ENCODE measurements around the gene ACSF3.

The ACSF3 gene

GRCh38 chr16:89197633-89198416 is 104.2 kb downstream of the ACSF3 start:
- in situ Hi-C loops (cut with HindIII; ENCODE audit: low pct_ligation_motif_present, low pct_unique_long_range_greater_than_20kb, low sequenced_read_pairs) = no loop called here
- no peak for DNase-seq

- in situ Hi-C loops (cut with HindIII; ENCODE audit: low pct_ligation_motif_present, low pct_unique_long_range_greater_than_20kb, low sequenced_read_pairs) = no loop called here
- no peak for DNase-seq
These were observed 105.0 kb downstream of the ACSF3 start for GRCh38 chr16:89198417-89199240.

- DNase-seq = no peak
- in situ Hi-C loops (cut with HindIII; ENCODE audit: low pct_ligation_motif_present, low pct_unique_long_range_greater_than_20kb, low sequenced_read_pairs) = no loop called here
These were observed 105.8 kb downstream of the ACSF3 start for GRCh38 chr16:89199241-89200123.

GRCh38 chr16:89200124-89200849 is 106.6 kb downstream of the ACSF3 start, which contains the start of gene SLC22A31:
TSS of gene SLC22A31 (minus strand) at chr16:89200537. CDS start at chr16:89200501, 36 bp downstream.
- DNase-seq = no peak
- in situ Hi-C loops (cut with HindIII; ENCODE audit: low pct_ligation_motif_present, low pct_unique_long_range_greater_than_20kb, low sequenced_read_pairs) = no loop called here

GRCh38 chr16:89200850-89201411 is 107.3 kb downstream of the ACSF3 start:
- in situ Hi-C loops (cut with HindIII; ENCODE audit: low pct_ligation_motif_present, low pct_unique_long_range_greater_than_20kb, low sequenced_read_pairs) = no loop called here

GRCh38 chr16:89201439-89202377 is 108.1 kb downstream of the ACSF3 start:
- in situ Hi-C loops (cut with HindIII; ENCODE audit: low pct_ligation_motif_present, low pct_unique_long_range_greater_than_20kb, low sequenced_read_pairs) = no loop called here
- peak; percentile 32 for DNase-seq

More at GRCh38 chr16:89200850-89201411, 107.3 kb downstream of the ACSF3 start:
- DNase-seq = no peak

- DNase-seq = no peak
- in situ Hi-C loops (cut with HindIII; ENCODE audit: low pct_ligation_motif_present, low pct_unique_long_range_greater_than_20kb, low sequenced_read_pairs) = no loop called here
These were observed 109.0 kb downstream of the ACSF3 start for GRCh38 chr16:89202422-89203215.
